Left forelimb (tissue), 1 donor: ENCODE results near the gene PRDM16.

ENCODE experiments used
- DNase-seq: peaks from one replicate; pipeline ENCODE4 v3.0.0-alpha.2; 2018; ENCODE audit warnings: low spot score

PRDM16 gene

GRCh38 chr1:3463408-3463863 lies 394.4 kb downstream of the PRDM16 start:
- no peak for DNase-seq

GRCh38 chr1:3463891-3464648 lies 395.1 kb downstream of the PRDM16 start:
- DNase-seq: no peak

- DNase-seq: no peak
Observed at GRCh38 chr1:3464649-3465025, 395.6 kb downstream of the PRDM16 start.

GRCh38 chr1:3465091-3465934 lies 396.3 kb downstream of the PRDM16 start:
- no peak for DNase-seq

DNA sequence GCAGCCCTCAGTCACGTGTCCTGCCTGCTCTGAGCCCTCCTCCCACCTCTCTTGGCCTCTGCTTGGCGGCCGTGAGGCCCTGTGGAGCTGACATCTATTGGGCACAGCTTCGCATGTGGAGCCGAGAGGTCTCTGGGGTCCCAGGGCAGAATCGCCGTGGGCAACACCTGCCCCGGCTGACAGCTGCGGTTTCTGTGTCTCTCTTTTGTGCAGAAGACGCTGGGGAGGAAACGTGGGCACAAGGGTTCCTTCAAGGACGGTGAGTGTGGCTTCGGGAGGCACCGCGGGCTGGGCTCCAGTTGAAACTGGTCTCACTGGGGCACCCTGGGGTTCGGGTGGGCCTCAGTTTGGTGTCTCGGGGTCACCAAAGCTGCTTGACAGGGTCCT lies 396.9 kb downstream of the PRDM16 start:
- no peak for DNase-seq

DNA sequence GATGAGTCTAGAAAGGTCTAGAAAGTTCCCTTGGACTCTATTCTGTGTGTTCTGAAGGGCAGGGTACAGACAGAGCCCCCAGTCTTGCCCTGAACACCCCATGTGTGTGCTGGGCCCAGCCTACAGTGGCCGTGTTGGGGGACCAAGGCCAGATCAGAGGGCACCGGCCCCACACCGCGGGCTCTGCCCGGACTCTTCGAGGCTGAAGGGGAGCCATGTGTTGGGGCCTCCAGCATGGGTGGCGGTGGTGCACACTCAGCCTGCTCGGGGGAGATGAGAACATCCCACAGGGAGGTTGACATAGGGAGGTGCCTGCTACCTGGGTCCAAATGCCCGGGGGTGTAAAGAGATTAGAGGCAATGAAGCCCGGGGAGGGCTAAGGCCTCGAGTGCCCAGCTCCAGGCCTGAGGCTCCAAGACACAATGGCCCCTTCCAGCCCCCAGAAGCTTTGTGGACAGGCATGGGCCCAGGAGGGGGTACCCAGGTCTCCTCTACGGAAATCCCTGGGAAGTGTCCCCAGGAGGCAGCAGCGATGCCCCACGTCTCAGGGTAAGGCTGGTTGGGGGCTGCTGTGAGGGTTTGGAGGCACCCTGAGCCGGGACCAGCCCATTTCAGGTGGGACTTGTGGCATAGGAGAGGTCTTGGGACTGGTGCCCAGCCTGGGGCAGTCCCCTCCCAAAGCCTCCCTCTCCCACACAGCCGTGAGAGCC lies 397.5 kb downstream of the PRDM16 start:
- no peak for DNase-seq

- no peak for DNase-seq
Observed at GRCh38 chr1:3467096-3468036, 398.4 kb downstream of the PRDM16 start.

- DNase-seq: no peak
Observed at GRCh38 chr1:3468236-3469103, 399.5 kb downstream of the PRDM16 start.

DNA sequence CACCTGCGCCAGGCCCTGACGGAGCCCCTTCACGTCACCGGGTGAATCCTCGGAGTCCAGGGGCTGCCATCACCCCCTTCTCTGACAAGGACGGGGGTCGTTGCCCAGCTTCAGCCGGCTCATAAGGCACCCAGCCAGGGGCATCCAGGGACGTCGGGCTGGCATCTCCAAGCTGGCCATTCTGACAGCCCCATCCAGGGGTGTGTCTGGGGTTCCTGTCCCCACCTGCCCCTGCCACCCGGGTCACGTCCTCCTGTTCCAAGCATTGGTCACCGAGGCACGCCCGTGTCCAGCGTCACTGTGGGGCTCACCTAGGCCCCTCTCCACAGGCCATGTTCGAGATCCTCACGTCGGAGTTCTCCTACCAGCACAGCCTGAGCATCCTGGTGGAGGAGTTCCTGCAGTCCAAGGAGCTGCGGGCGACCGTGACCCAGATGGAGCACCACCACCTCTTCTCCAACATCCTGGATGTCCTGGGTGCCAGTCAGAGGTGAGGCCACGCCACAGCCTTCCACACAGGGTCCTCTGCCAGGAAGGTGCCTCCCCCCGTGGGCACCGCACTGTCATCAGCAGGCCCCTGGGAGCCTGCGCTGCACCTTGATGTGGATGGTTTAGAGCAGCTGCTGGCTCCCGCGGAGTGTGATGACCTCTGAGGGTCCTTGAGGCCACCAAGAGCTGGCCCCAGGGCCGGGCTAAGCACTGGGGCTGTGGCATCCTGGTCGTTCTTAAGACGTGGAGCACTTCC lies 400.3 kb downstream of the PRDM16 start:
- DNase-seq: no peak

DNA sequence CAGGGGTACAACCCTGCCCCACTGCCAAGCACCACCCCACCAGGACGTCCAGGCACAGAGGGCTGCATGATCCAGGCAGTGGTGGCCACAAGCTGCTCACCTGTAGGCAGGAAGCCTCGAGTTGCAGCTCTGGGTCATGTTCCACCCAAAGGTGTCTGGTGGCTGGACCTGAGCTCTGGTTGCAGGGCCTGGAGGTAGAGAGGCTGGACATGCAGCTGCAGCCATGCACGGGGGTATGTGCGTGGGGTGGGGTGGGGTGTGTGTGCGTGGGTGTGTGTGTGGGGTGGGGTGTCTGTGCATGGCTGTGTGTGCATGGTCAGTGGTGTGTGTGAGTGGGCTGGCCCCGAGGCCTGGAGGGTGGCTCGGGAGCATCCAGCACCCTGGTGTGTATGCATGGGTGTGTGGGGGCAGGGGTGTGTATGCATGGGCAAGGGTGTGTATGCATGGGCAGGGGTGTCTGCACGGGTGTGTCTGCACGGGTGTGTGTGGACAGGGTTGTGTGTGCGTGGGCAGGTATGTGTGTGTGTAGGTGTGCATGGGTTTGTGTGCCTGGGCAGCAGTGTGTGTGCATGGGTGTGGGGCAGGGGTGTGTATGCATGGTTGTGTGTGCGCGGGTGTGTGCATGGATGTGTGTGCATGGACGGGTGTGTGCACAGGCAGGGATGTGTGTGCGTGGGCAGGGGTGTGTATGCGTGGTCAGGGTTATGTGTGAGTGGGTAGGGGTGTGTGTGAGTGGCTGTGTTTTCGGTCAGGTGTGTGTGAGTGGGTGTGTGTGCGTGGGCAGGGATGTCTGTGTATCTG lies 401.0 kb downstream of the PRDM16 start:
- no peak for DNase-seq

DNA sequence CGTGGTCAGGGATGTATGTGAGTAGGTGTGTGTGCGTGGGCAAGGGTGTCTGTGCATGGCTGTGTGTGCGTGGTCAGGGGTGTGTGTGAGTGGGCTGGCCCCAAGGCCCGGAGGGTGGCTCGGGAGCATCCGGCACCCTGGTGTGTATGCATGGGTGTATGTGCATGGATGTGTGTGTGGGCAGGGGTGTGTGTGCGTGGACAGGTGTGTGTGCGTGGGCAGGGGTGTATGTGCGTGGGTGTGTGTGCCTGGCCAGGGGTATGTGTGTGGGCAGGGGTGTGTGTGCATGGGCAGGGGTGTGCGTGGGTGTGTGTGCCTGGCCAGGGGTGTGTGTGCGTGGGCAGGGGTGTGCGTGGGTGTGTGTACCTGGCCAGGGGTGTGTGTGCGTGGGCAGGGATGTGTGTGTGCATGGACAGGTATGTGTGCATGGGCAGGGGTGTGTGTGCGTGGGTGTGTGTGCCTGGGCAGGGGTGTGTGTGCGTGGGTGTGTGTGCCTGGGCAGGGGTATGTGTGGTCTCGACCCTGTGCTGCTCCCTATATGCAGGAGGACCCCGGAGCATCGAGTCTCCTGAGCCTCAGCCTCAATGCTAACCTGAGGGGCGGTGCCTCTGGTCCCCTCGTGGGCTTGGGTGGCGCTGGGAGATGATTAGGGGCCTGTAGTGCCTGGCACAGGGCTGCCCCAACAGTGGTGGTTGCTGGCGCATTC lies 401.8 kb downstream of the PRDM16 start:
- no peak for DNase-seq

DNA sequence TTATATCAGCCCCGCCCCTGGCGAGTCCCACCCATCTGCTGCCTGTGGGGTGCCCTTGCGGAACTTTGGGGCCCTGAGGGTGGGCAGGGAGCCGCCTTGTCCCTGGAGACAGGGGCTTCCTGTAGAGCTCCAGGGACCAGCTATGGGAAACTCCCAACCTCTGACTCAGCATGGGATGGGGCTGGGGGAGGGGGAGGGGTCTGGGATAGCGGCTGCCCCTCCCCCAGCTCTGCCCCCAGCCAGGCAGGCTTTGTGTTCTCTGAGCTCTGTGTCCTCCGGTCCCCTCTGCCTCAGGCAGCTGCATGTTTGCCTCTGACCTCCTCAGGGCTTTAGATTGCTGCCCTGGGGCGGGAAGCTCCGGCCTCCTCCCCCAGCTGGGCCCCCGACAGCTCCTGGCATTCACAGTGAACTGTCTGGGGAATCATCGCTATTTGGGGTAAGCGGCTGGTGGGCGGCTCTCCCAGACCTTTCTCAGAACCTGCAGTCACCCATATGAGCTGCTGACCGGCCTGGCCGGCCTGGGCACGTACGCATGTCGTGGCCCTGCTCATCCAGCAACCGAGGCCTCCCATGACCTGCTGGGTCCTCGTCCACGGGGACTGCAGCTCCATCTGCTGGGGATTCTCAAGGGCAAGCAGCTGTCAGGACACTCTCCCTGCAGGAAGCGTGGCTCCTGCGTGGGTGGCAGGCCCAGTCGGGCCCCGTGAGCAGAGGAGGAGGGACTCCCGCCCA lies 402.5 kb downstream of the PRDM16 start:
- no peak for DNase-seq

GRCh38 chr1:3472088-3472850 lies 403.3 kb downstream of the PRDM16 start:
- no peak for DNase-seq

DNA sequence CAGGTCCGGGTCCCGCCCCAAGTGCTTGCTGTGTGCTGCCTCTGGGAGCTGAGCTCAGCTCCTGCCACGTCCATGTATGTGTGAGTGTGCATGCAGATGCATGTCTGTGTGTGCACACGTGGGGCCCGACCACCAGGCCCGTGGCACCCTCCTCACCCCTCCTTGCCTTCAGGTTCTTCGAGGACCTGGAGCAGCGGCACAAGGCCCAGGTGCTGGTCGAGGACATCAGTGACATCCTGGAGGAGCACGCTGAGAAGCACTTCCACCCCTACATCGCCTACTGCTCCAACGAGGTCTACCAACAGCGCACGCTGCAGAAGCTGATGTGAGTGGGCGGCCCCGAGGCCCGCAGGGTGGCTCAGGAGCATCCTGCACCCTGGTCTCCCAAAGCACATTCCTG lies 403.9 kb downstream of the PRDM16 start:
- DNase-seq: no peak

- DNase-seq: no peak
Observed at GRCh38 chr1:3473381-3473844, 404.4 kb downstream of the PRDM16 start.

- no peak for DNase-seq
Observed at GRCh38 chr1:3474016-3474415, 405.0 kb downstream of the PRDM16 start.

DNA sequence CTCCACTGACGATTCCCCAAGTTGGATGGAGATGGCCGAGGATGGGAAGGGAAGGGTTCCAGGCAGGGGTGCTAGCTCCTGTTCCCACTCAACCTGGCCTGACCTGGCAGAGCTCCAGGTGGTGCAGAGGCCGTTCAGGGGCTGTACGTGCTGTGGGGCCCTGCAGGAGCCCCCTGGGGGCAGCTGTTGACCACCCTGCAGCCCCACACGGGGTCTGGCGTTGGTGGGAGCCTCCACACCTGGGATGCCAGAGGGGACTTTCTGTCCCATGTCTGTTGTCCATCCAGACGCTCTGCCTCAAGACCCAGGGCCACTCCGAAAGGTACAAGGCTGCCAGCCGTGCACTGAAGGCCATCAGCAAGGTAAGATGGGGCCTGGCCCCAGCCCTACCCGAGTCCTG lies 405.4 kb downstream of the PRDM16 start:
- no peak for DNase-seq
